Neural progenitor cell (in vitro differentiated cells): Measurements from ENCODE around the gene TBCEL. TPM values are rescaled to one million over a fixed set of nuclear protein-coding genes. Genes with fewer than 3 reads are reported as not detected.

Experiments
- DNase-seq: peaks from one replicate; pipeline ENCODE4 v3.0.0-alpha.2; 2016; ENCODE audit warnings: low spot score
- H2AFZ ChIP-seq: fragments of 200-600 bp; sonication (generic); replicated peaks from 2 replicates; pipeline ENCODE4 v1.6.1; 2016; ENCODE audit warnings: antibody characterized with exemption
- H3F3A ChIP-seq: fragments of 200-600 bp; sonication (generic); 2 replicates; pipeline ENCODE4 v1.6.1; 2016; ENCODE audit warnings: antibody characterized with exemption, low read depth
- H3K27ac ChIP-seq: fragments of 200-600 bp; sonication (generic); 2 replicates; pipeline ENCODE4 v1.5.1; 2016; ENCODE audit warnings: mild to moderate bottlenecking
- H3K27me3 ChIP-seq: fragments of 200-600 bp; sonication (generic); 2 replicates; pipeline ENCODE4 v1.6.1; 2016; ENCODE audit warnings: mild to moderate bottlenecking, moderate library complexity
- H3K36me3 ChIP-seq: fragments of 200-600 bp; sonication (generic); 2 replicates; pipeline ENCODE4 v1.5.1; 2016
- H3K4me1 ChIP-seq: fragments of 200-600 bp; sonication (generic); 2 replicates; pipeline ENCODE4 v1.6.1; 2016; ENCODE audit warnings: mixed run types
- H3K4me2 ChIP-seq: fragments of 200-600 bp; sonication (generic); 2 replicates; pipeline ENCODE4 v1.6.1; 2016
- H3K4me3 ChIP-seq: fragments of 200-600 bp; sonication (generic); 2 replicates; pipeline ENCODE4 v1.5.1; 2016
- H3K79me2 ChIP-seq: fragments of 200-600 bp; sonication (generic); 2 replicates; pipeline ENCODE4 v1.6.1; 2016; ENCODE audit warnings: low read depth
- H3K9ac ChIP-seq: fragments of 200-600 bp; sonication (generic); 2 replicates; pipeline ENCODE4 v1.6.1; 2016
- H3K9me3 ChIP-seq: fragments of 200-600 bp; sonication (generic); 2 replicates; pipeline ENCODE4 v1.5.1; 2016; ENCODE audit warnings: low read depth
- H4K20me1 ChIP-seq: fragments of 200-600 bp; sonication (generic); 2 replicates; pipeline ENCODE4 v1.6.1; 2016; ENCODE audit warnings: low read depth
- H3K27ac Mint-ChIP-seq: 3 replicates; pipeline ENCODE4 v1.8.0; 2021; ENCODE audit warnings: mixed read lengths
- H3K27me3 Mint-ChIP-seq: 2 replicates; pipeline ENCODE4 v1.8.0; 2022; ENCODE audit warnings: low read depth, mild to moderate bottlenecking, inconsistent platforms, moderate library complexity, mixed read lengths; ENCODE audit not compliant: insufficient read depth
- H3K36me3 Mint-ChIP-seq: 3 replicates; pipeline ENCODE4 v1.8.0; 2021; ENCODE audit warnings: mixed read lengths
- H3K4me1 Mint-ChIP-seq: 3 replicates; pipeline ENCODE4 v1.8.0; 2021; ENCODE audit warnings: mixed read lengths
- H3K4me3 Mint-ChIP-seq: 3 replicates; pipeline ENCODE4 v1.8.0; 2021; ENCODE audit warnings: mild to moderate bottlenecking, moderate library complexity, mixed read lengths
- H3K9me3 Mint-ChIP-seq: 3 replicates; pipeline ENCODE4 v1.8.0; 2020; ENCODE audit warnings: mixed read lengths
- EZH2 ChIP-seq: fragments of 200-600 bp; sonication (generic); IDR thresholded peaks from 2 replicates; pipeline ENCODE4 v1.6.1; 2017; ENCODE audit warnings: antibody characterized with exemption, mild to moderate bottlenecking, moderate library complexity
- EZH2phosphoT487 ChIP-seq: fragments of 200-600 bp; sonication (generic); IDR thresholded peaks from 2 replicates; pipeline ENCODE4 v1.6.1; 2017; ENCODE audit warnings: antibody characterized with exemption
- total RNA-seq: library from RNA; depleted of rRNA; stranded (reverse); fragments of >200 nt; gene quantifications from 2 replicates; pipeline ENCODE4 v1.2.3, GENCODE V29; 2015; ENCODE audit warnings: low replicate concordance
- TF ChIP-seq, protein P1 (sequence below): fragments of 200-600 bp; sonication (generic); IDR thresholded peaks from 2 replicates; pipeline ENCODE4 v1.5.1; 2017; ENCODE audit warnings: antibody characterized with exemption, mild to moderate bottlenecking

TBCEL gene
- total RNA-seq, 1 donor from 2014 or later: 22.3 TPM

DNA sequence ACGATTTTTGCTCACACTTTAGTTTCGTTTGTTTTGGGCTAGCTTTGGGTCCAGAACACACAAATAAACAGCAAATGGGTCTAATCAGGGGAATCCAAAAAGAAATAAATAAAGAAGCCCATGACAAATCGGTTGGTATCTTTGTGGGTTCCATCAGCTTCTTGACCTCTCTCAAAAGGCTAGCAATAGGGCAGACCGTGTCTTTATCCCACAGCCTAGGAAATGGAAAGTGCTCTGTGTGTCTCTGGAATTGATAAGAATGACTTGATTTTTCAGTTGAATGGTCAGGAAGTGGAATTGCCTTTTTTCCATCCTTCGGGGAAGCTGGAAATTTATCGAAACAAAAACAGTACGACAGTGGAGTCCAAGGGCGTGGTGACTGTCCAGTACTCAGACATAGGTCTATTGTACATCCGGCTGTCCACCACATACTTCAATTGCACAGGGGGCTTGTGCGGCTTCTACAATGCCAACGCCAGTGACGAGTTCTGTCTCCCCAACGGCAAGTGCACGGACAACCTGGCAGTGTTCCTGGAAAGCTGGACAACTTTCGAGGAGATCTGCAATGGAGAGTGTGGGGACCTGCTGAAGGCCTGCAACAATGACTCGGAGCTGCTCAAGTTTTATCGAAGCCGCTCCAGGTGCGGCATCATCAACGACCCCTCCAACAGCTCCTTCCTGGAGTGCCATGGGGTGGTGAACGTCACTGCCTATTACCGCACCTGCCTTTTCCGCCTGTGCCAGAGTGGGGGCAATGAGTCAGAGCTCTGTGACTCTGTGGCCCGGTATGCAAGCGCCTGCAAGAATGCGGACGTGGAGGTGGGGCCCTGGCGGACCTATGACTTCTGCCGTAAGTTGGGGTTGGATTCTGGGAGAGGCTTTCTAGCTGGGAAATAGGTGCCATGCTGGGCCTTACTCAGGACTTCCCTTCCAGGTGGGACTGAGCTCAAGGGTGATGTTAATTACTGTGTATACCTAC lies 105.7 kb downstream of the TBCEL start:
- Histone ChIP-seq H3K79me2 (no peaks in the 10 kb centered on the region), H2AFZ (no peak overlapping the region), H3K4me1 (no peaks in the 10 kb centered on the region), H3K27me3 (no peaks in the 10 kb centered on the region), H3K9ac (no peak overlapping the region), H3K27ac (no peak overlapping the region), H3K4me3 (no peak overlapping the region), H3K36me3 (no peaks in the 10 kb centered on the region), H3K4me2 (no peak overlapping the region), H3K9me3 (no peaks in the 10 kb centered on the region), H4K20me1 (no peaks in the 10 kb centered on the region), H3F3A (no peaks in the 10 kb centered on the region)
- H3K27ac Mint-ChIP-seq: no peak overlapping the region
- no peak for TF ChIP-seq EZH2phosphoT487
- TF ChIP-seq, protein P1, sequence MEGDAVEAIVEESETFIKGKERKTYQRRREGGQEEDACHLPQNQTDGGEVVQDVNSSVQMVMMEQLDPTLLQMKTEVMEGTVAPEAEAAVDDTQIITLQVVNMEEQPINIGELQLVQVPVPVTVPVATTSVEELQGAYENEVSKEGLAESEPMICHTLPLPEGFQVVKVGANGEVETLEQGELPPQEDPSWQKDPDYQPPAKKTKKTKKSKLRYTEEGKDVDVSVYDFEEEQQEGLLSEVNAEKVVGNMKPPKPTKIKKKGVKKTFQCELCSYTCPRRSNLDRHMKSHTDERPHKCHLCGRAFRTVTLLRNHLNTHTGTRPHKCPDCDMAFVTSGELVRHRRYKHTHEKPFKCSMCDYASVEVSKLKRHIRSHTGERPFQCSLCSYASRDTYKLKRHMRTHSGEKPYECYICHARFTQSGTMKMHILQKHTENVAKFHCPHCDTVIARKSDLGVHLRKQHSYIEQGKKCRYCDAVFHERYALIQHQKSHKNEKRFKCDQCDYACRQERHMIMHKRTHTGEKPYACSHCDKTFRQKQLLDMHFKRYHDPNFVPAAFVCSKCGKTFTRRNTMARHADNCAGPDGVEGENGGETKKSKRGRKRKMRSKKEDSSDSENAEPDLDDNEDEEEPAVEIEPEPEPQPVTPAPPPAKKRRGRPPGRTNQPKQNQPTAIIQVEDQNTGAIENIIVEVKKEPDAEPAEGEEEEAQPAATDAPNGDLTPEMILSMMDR: no peak
- DNase-seq: no peak
- H3K4me3 Mint-ChIP-seq: no peak overlapping the region
- H3K9me3 Mint-ChIP-seq: no peaks in the 10 kb centered on the region
- peaks cover 4% of the 10 kb centered on the region for H3K36me3 Mint-ChIP-seq
- H3K4me1 Mint-ChIP-seq: peaks cover 19% of the 10 kb centered on the region
- H3K27me3 Mint-ChIP-seq: peaks cover 1% of the 10 kb centered on the region

DNA sequence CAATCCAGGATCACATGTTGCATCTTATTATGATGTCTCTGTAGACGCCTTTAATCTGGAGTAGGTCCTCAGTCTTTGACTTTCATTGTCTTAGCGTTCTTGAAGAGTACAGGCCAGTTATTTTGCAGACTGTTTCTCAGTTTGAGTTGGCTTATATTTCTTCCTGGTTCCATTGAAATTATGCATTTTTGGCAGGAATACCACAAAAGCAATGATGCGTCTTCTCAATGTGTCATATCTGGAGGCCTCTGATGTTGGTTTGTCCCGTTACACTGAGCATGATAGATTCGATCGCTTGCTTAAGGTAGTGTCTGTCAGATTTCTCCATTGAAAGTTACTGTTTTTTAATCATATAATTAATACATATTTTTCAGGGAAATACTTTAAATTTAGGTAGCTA lies 107.8 kb downstream of the TBCEL start:
- no peaks in the 10 kb centered on the region for H4K20me1 ChIP-seq
- H3K79me2 ChIP-seq: no peaks in the 10 kb centered on the region
- H3K27ac ChIP-seq: no peak overlapping the region
- H3K4me1 ChIP-seq: no peaks in the 10 kb centered on the region
- no peak overlapping the region for H3K4me3 Mint-ChIP-seq
- no peaks in the 10 kb centered on the region for H3K27me3 ChIP-seq
- H3K4me2 ChIP-seq: no peak overlapping the region
- H3K9ac ChIP-seq: no peak overlapping the region
- H3K9me3 ChIP-seq: no peaks in the 10 kb centered on the region
- no peak overlapping the region for H3K27ac Mint-ChIP-seq
- H3F3A ChIP-seq: no peaks in the 10 kb centered on the region
- H3K36me3 Mint-ChIP-seq: peaks cover 4% of the 10 kb centered on the region
- H2AFZ ChIP-seq: no peak overlapping the region
- no peak for DNase-seq
- H3K4me3 ChIP-seq: no peak overlapping the region
- no peaks in the 10 kb centered on the region for H3K36me3 ChIP-seq
- H3K4me1 Mint-ChIP-seq: peaks cover 15% of the 10 kb centered on the region
- no peaks in the 10 kb centered on the region for H3K9me3 Mint-ChIP-seq
- no peaks in the 10 kb centered on the region for H3K27me3 Mint-ChIP-seq
- TF ChIP-seq EZH2 (no peak), EZH2phosphoT487 (no peak)
- TF ChIP-seq, protein P1: no peak

DNA sequence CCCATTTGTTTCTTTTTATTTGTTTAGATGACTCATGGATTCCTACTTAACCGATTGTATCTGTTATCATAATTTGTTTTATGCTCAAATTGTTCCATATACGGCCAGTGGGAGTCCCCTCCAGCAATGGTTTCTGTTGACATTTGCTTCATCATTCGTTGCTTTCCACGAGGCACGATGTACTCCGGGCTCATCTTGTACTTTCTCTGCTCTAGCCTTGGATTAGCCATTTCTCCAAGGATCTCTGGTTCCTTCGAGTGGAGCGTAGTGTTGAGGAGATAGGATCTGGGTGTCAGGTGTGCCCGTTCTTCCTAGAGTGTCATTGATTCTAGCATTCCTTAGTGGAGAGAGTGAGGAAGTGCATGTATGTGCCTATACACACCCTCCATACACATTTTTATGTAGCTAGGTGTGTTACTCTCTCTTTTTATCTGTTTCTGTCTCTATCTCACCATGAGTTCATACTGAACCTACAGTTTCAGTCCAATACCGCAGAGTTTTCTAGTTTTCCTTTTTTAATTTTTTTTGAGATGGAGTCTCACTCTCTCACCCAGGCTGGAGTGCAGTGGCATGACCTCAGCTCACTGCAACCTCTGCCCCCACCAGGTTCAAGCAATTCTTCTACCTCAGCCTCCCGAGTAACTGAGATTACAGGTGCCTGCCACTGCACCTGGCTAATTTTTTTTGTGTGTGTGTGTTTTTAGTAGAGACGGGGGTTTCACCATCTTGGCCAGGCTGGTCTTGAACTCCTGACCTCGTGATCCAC lies 108.5 kb downstream of the TBCEL start:
- Mint-ChIP-seq H3K4me1 (peaks cover 8% of the 10 kb centered on the region), H3K27ac (no peak overlapping the region), H3K4me3 (no peak overlapping the region), H3K9me3 (no peaks in the 10 kb centered on the region), H3K27me3 (peaks cover 2% of the 10 kb centered on the region), H3K36me3 (peaks cover 4% of the 10 kb centered on the region)
- no peaks in the 10 kb centered on the region for H4K20me1 ChIP-seq
- TF ChIP-seq EZH2phosphoT487 (no peak), EZH2 (no peak)
- H3K27ac ChIP-seq: no peak overlapping the region
- H3K79me2 ChIP-seq: no peaks in the 10 kb centered on the region
- no peaks in the 10 kb centered on the region for H3F3A ChIP-seq
- H3K36me3 ChIP-seq: no peaks in the 10 kb centered on the region
- DNase-seq: no peak
- no peak overlapping the region for H2AFZ ChIP-seq
- H3K9ac ChIP-seq: no peak overlapping the region
- no peaks in the 10 kb centered on the region for H3K9me3 ChIP-seq
- H3K4me3 ChIP-seq: no peak overlapping the region
- H3K4me2 ChIP-seq: no peak overlapping the region
- H3K4me1 ChIP-seq: no peaks in the 10 kb centered on the region
- no peaks in the 10 kb centered on the region for H3K27me3 ChIP-seq
